Gastrocnemius medialis (tissue), 4 donors: ENCODE measurements around the gene GPC2. TPM values are rescaled to one million over a fixed set of nuclear protein-coding genes. Genes with fewer than 3 reads are reported as not detected.

Source experiments
- ATAC-seq, 2 donors: fragments of 150-250 bp; one replicate each; pipeline ENCODE4 v1.9.1; 2016
- DNase-seq, 2 donors: peaks; one replicate each; pipeline ENCODE4 v3.0.0-alpha.2; 2019
- H3K27ac ChIP-seq, 4 donors: fragments of 200-600 bp; sonication (generic); 1 replicate in 1 of 4; 2 replicates in 3 of 4; pipeline ENCODE4 v1.5.1; 2016 to 2018; ENCODE audit warnings: mild to moderate bottlenecking in 2 of 4, moderate library complexity in 1 of 4
- H3K27me3 ChIP-seq, 3 donors: fragments of 200-600 bp; sonication (generic) in 2 of 3; 1 replicate in 1 of 3; 2 replicates in 2 of 3; pipeline versions ENCODE4 v1.5.1 to v1.6.0; 2016 to 2019; ENCODE audit warnings: mild to moderate bottlenecking in 1 of 3, moderate library complexity in 1 of 3
- H3K36me3 ChIP-seq, 2 donors: fragments of 200-600 bp; sonication (generic) in 1 of 2; one replicate each; pipeline ENCODE4 v1.5.1; 2017 to 2018
- H3K4me1 ChIP-seq, 2 donors: fragments of 200-600 bp; sonication (generic) in 1 of 2; one replicate each; pipeline ENCODE4 v1.5.1; 2016 to 2017; ENCODE audit warnings: mild to moderate bottlenecking in 2 of 2
- H3K4me3 ChIP-seq, 4 donors: fragments of 200-600 bp; sonication (generic) in 3 of 4; 1 replicate in 1 of 4; 2 replicates in 3 of 4; pipeline ENCODE4 v1.5.1; 2016 to 2019; ENCODE audit warnings: mild to moderate bottlenecking in 2 of 4
- H3K9me3 ChIP-seq, 3 donors: fragments of 200-600 bp; sonication (generic) in 2 of 3; 1 replicate in 1 of 3; 2 replicates in 2 of 3; pipeline ENCODE4 v1.5.1; 2016 to 2019
- POLR2A ChIP-seq, 2 donors: fragments of 450-650 bp; IDR thresholded peaks; one replicate each; pipeline ENCODE4 v1.6.1; 2017; ENCODE audit warnings: antibody characterized with exemption in 2 of 2, mild to moderate bottlenecking in 2 of 2, moderate library complexity in 2 of 2
- in situ Hi-C, 4 donors: fragments of 200-750 bp; cut with MboI; loops; one replicate each; pipeline versions ENCODE4 v1.15.0 to v1.8.0; 2017; ENCODE audit warnings: low sequenced_read_pairs in 4 of 4
- intact Hi-C: fragments of 100-400 bp; cut with DNase I; formaldehyde crosslinking; loops from one replicate; pipeline ENCODE4 v1.15.1; 2023; ENCODE audit warnings: low total_unique reads
- total RNA-seq, 4 donors: library from RNA; depleted of rRNA; stranded (reverse); fragments of >200 nt; gene quantifications; one replicate each; pipeline versions ENCODE4 v1.1.0 to v1.2.3, GENCODE V29; 2016
- TF ChIP-seq, protein P1 (sequence below), 5 experiments: fragments of 450-650 bp in 3 of 5; fragments of 200-600 bp in 2 of 5; sonication (generic) in 2 of 5; IDR thresholded peaks in 4 of 5; conservative IDR thresholded peaks in 1 of 5; 1 replicate in 4 of 5; 2 replicates in 1 of 5; pipeline ENCODE4 v1.5.1; 2016 to 2019; ENCODE audit warnings: antibody characterized with exemption in 5 of 5, mild to moderate bottlenecking in 3 of 5, moderate library complexity in 3 of 5

Gene GPC2
- total RNA-seq, 4 donors from 2014 or later: 4.0 TPM; not detected in 3

DNA sequence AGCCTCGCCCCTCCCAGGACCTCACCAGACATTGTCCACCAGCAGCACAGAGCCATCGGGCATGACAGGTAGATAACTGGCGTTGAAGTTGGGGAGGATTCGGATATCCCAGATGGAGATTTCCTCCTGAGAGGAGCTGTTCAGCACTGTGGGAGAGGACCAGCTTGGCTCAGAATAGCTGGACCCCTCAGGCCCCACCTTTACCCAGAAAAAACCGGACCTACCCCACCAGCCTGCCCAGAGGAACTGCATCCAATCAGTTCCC, 20.2 kb downstream of the GPC2 start:
- H3K27ac ChIP-seq: peak overlapping the region in 1 of 4 donors; percentile 75
- intact Hi-C loops: no loop called here
- no peak overlapping the region for H3K4me3 ChIP-seq
- no peaks in the 10 kb centered on the region for H3K9me3 ChIP-seq
- no peak for ATAC-seq
- no peak for TF ChIP-seq POLR2A (IDR thresholded peaks at IDR 0.05)
- TF ChIP-seq, protein P1, sequence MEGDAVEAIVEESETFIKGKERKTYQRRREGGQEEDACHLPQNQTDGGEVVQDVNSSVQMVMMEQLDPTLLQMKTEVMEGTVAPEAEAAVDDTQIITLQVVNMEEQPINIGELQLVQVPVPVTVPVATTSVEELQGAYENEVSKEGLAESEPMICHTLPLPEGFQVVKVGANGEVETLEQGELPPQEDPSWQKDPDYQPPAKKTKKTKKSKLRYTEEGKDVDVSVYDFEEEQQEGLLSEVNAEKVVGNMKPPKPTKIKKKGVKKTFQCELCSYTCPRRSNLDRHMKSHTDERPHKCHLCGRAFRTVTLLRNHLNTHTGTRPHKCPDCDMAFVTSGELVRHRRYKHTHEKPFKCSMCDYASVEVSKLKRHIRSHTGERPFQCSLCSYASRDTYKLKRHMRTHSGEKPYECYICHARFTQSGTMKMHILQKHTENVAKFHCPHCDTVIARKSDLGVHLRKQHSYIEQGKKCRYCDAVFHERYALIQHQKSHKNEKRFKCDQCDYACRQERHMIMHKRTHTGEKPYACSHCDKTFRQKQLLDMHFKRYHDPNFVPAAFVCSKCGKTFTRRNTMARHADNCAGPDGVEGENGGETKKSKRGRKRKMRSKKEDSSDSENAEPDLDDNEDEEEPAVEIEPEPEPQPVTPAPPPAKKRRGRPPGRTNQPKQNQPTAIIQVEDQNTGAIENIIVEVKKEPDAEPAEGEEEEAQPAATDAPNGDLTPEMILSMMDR (IDR thresholded peaks at IDR 0.05 in 4 of 5, conservative IDR thresholded peaks at IDR 0.05 in 1 of 5): no peak
- H3K36me3 ChIP-seq: peaks cover 0 to 40% of the 10 kb centered on the region in 2 donors
- peaks cover 6 to 17% of the 10 kb centered on the region in 2 donors for H3K4me1 ChIP-seq
- no peak for DNase-seq
- in situ Hi-C loops: loop anchor here in 1 of 4 donors (25.0 kb wide), 1 partner anchor 180 kb away; no protein-coding TSS in a partner anchor
- H3K27me3 ChIP-seq: no peaks in the 10 kb centered on the region

DNA sequence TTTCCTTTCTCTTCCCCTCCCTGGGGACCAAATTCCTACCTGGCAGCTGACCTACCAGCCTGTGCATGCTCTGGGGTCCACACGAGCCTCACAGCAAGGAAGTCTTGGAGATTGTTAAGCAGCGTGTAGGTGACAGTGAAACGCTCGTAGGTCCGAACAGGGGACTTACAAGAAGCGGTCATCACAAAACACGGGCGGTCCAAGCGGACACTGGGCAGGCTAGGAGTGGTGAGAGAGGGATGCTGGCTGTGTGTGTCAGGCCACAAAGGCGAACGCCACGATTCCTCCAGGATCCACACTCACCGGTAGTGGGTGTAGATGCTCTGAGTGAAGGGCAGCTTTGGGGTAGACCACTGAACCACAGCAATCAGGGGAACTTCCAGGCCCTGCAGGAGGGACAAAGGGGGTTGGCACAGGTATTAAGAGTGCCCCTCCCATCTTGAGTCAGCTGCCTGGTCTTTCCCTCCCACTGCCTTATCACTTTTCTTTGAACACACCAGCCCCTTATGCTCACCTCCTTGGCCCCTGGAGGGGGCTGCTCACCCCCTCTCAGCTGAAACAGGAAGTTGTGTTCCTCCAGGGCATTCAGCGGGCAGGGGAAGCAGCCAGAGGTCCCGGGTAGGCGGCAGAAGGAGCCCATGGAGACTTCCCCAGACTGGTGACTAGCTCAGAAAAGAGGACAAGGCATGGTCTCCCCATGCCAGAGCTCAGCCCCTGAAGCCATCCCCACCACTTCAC, 20.7 kb downstream of the GPC2 start:
- Histone ChIP-seq H3K4me1 (peaks cover 6 to 17% of the 10 kb centered on the region in 2 donors), H3K27ac (no peak overlapping the region), H3K36me3 (peaks cover 0 to 40% of the 10 kb centered on the region in 2 donors), H3K4me3 (no peak overlapping the region), H3K27me3 (no peaks in the 10 kb centered on the region), H3K9me3 (no peaks in the 10 kb centered on the region)
- in situ Hi-C loops: loop anchor here in 1 of 4 donors (25.0 kb wide), 1 partner anchor 181 kb away; no protein-coding TSS in a partner anchor
- no peak for TF ChIP-seq POLR2A (IDR thresholded peaks at IDR 0.05)
- TF ChIP-seq, protein P1 (IDR thresholded peaks at IDR 0.05 in 4 of 5, conservative IDR thresholded peaks at IDR 0.05 in 1 of 5): no peak
- ATAC-seq (no peak), DNase-seq (no peak)
- intact Hi-C loops: no loop called here

DNA sequence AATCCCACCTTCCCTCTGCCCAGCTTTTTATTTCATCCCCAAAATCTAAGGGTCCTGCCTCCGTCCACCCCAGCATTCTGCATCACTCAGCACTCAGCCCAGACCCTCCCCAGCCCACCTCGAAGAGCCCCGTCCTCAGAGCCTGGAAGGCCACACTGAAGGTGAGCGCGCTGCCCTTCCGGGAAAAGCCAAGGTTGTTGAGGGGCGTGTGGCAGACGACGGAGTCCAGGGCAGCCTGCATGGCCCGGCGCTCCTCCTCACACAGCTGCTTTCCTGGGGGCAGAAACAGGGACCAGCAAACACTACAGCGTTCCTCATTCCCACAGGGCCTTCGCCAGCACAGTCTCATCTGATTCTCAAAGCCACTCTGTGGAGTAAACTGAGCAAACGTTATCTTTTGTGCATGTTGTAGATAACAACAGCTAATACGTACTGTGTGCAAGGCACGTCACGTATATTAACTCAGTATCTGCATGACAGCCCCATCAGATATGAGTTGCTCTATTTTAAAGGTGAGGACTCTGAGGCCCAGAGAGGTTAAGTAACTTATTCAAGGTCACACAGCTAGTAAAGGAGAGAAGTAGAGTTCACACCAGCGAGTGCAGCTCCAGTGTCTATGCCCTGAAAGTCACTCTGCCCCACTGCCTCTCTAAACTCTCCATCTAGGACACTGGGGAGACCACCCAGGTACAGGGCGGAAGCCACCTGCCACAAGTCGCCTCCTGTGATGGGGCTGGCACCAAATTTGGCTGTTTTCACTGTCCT, 21.4 kb downstream of the GPC2 start:
- intact Hi-C loops (no loop called here), in situ Hi-C loops (loop anchor here in 1 of 4 donors (25.0 kb wide), 1 partner anchor 182 kb away; no protein-coding TSS in a partner anchor)
- TF ChIP-seq, protein P1 (IDR thresholded peaks at IDR 0.05 in 4 of 5, conservative IDR thresholded peaks at IDR 0.05 in 1 of 5): no peak
- TF ChIP-seq POLR2A (IDR thresholded peaks at IDR 0.05): no peak
- Histone ChIP-seq H3K4me3 (no peak overlapping the region), H3K4me1 (peaks cover 6 to 17% of the 10 kb centered on the region in 2 donors), H3K9me3 (no peaks in the 10 kb centered on the region), H3K27ac (no peak overlapping the region), H3K36me3 (peaks cover 0 to 40% of the 10 kb centered on the region in 2 donors), H3K27me3 (no peaks in the 10 kb centered on the region)
- no peak for DNase-seq
- no peak for ATAC-seq

DNA sequence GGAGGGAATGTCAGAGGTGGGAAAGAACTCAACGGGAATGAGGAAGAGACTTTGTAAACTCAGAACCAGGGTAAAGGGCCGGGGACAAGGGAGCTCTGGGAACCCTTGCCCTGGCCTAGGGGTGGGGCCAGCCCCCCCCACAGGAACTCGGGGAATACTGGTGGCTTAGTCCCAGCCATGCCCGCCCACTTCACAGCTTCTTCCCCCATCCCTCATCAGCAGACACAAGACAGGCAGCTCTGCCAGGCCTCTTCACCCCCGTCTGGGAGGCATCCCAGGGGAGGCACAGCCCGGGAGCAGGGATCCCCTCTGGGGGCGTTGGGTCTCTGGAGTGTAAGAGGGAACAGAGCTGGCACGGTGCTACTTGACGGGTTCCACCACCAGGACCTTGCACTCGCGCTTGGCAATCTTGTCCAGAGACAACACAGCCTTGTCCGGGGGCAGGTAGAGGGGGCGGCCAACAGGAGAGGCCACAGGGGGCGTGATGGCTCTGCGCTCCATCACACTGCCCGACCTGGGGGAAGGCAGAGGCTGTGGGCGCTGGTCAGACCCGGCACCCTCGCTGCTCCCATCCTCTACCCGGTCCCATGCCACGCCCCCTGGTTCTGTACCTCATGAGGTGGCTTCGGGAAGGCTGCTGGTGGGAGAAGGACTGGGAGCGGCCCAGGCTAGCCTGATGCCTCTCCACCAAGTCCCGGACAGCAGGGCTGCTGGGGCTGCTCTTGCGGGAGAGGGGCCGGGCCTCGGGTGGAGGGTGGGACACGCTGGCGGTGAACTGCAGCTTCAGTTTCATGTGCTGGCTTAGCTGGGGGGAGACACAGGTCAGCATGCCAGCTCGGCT, 22.3 kb downstream of the GPC2 start:
- DNase-seq (no peak), ATAC-seq (no peak)
- TF ChIP-seq, protein P1 (IDR thresholded peaks at IDR 0.05 in 4 of 5, conservative IDR thresholded peaks at IDR 0.05 in 1 of 5): no peak
- TF ChIP-seq POLR2A (IDR thresholded peaks at IDR 0.05): no peak
- no peak overlapping the region for H3K4me3 ChIP-seq
- in situ Hi-C loops (loop anchor here in 1 of 4 donors (25.0 kb wide), 1 partner anchor 182 kb away; no protein-coding TSS in a partner anchor), intact Hi-C loops (no loop called here)
- H3K9me3 ChIP-seq: no peaks in the 10 kb centered on the region
- H3K27ac ChIP-seq: no peak overlapping the region
- peaks cover 10 to 21% of the 10 kb centered on the region in 2 donors for H3K4me1 ChIP-seq
- peaks cover 0 to 40% of the 10 kb centered on the region in 2 donors for H3K36me3 ChIP-seq
- H3K27me3 ChIP-seq: no peaks in the 10 kb centered on the region
